Liver (tissue), 9 donors: ENCODE data around the gene PLA2G4B. TPM values are rescaled to one million over a fixed set of nuclear protein-coding genes. Genes with fewer than 3 reads are reported as not detected.

Experiments
- DNase-seq: peaks from one replicate; pipeline ENCODE4 v3.0.0-alpha.2; 2017; ENCODE audit warnings: low spot score
- H3K27ac ChIP-seq, 2 donors: one replicate each; pipeline ENCODE4 v1.7.0; 2013; ENCODE audit warnings: inconsistent platforms in 2 of 2, low read length in 2 of 2, control low read depth in 1 of 2, low read depth in 1 of 2, mild to moderate bottlenecking in 1 of 2
- H3K27me3 ChIP-seq, 4 donors: one replicate each; pipeline versions ENCODE4 v1.6.1 to v1.7.0; 2013; ENCODE audit warnings: low read length in 3 of 4, inconsistent platforms in 1 of 4, mild to moderate bottlenecking in 1 of 4, moderate library complexity in 1 of 4; ENCODE audit not compliant: control insufficient read depth in 4 of 4, insufficient read depth in 4 of 4
- H3K36me3 ChIP-seq, 4 donors: one replicate each; pipeline versions ENCODE4 v1.6.1 to v1.7.0; 2013; ENCODE audit warnings: low read length in 3 of 4, mild to moderate bottlenecking in 3 of 4, low read depth in 1 of 4, moderate library complexity in 1 of 4; ENCODE audit not compliant: control insufficient read depth in 4 of 4, insufficient read depth in 3 of 4
- H3K4me1 ChIP-seq, 4 donors: one replicate each; pipeline versions ENCODE4 v1.6.1 to v1.7.0; 2013; ENCODE audit warnings: low read length in 3 of 4, mild to moderate bottlenecking in 3 of 4, moderate library complexity in 1 of 4; ENCODE audit not compliant: control insufficient read depth in 4 of 4, insufficient read depth in 4 of 4
- H3K4me3 ChIP-seq, 3 donors: one replicate each; pipeline versions ENCODE4 v1.6.1 to v1.7.0; 2013; ENCODE audit warnings: low read length in 3 of 3, control low read depth in 1 of 3, low read depth in 1 of 3, mild to moderate bottlenecking in 1 of 3
- H3K9ac ChIP-seq, 2 donors: one replicate each; pipeline ENCODE4 v1.7.0; 2013; ENCODE audit warnings: low read length in 2 of 2, mild to moderate bottlenecking in 2 of 2, moderate library complexity in 2 of 2, control low read depth in 1 of 2, low read depth in 1 of 2
- H3K9me3 ChIP-seq, 4 donors: one replicate each; pipeline versions ENCODE4 v1.6.1 to v1.7.0; 2013; ENCODE audit warnings: low read length in 3 of 4; ENCODE audit not compliant: control insufficient read depth in 4 of 4
- ATF3 ChIP-seq: IDR thresholded peaks from 2 replicates; pipeline ENCODE4 v1.6.1; 2016; ENCODE audit warnings: antibody characterized with exemption
- CTCF ChIP-seq: fragments of 150-350 bp; IDR thresholded peaks from 2 replicates; pipeline ENCODE4 v1.5.1; 2017; ENCODE audit warnings: improper control_type of control experiment, low read depth, low read length; ENCODE audit not compliant: missing input control
- EGR1 ChIP-seq, 2 donors: IDR thresholded peaks; 2 replicates each; pipeline ENCODE4 v1.6.1; 2016 to 2018; ENCODE audit warnings: antibody characterized with exemption in 2 of 2, low read depth in 2 of 2
- FOXA1 ChIP-seq: IDR thresholded peaks from 2 replicates; pipeline ENCODE4 v1.6.1; 2016; ENCODE audit warnings: antibody characterized with exemption
- FOXA2 ChIP-seq: IDR thresholded peaks from 2 replicates; pipeline ENCODE4 v1.6.1; 2016; ENCODE audit warnings: antibody characterized with exemption
- GABPA ChIP-seq, 2 donors: IDR thresholded peaks in 1 of 2; conservative IDR thresholded peaks in 1 of 2; 2 replicates each; pipeline ENCODE4 v1.6.1; 2016; ENCODE audit warnings: antibody characterized with exemption in 2 of 2, mild to moderate bottlenecking in 1 of 2, moderate library complexity in 1 of 2
- HNF4A ChIP-seq, 2 donors: conservative IDR thresholded peaks; 2 replicates each; pipeline ENCODE4 v1.6.1; 2016; ENCODE audit warnings: antibody characterized with exemption in 2 of 2, mild to moderate bottlenecking in 2 of 2
- HNF4G ChIP-seq: IDR thresholded peaks from 2 replicates; pipeline ENCODE4 v1.6.1; 2016; ENCODE audit warnings: antibody characterized with exemption
- JUND ChIP-seq, 2 donors: IDR thresholded peaks; 2 replicates each; pipeline ENCODE4 v1.6.1; 2016; ENCODE audit warnings: antibody characterized with exemption in 2 of 2
- MAX ChIP-seq: IDR thresholded peaks from 2 replicates; pipeline ENCODE4 v1.6.1; 2016; ENCODE audit warnings: antibody characterized with exemption
- NR2F2 ChIP-seq: IDR thresholded peaks from 2 replicates; pipeline ENCODE4 v1.6.1; 2016; ENCODE audit warnings: antibody characterized with exemption
- REST ChIP-seq: IDR thresholded peaks from 2 replicates; pipeline ENCODE4 v1.6.1; 2016; ENCODE audit warnings: antibody characterized with exemption, mild to moderate bottlenecking
- RXRA ChIP-seq, 2 donors: IDR thresholded peaks; 2 replicates each; pipeline ENCODE4 v1.6.1; 2017 to 2018; ENCODE audit warnings: antibody characterized with exemption in 2 of 2, mild to moderate bottlenecking in 1 of 2
- SP1 ChIP-seq: IDR thresholded peaks from 2 replicates; pipeline ENCODE4 v1.6.1; 2018; ENCODE audit warnings: antibody characterized with exemption, mild to moderate bottlenecking
- TAF1 ChIP-seq: conservative IDR thresholded peaks from 2 replicates; pipeline ENCODE4 v1.6.1; 2016; ENCODE audit warnings: antibody characterized with exemption, mild to moderate bottlenecking
- YY1 ChIP-seq: IDR thresholded peaks from 2 replicates; pipeline ENCODE4 v1.6.1; 2016; ENCODE audit warnings: antibody characterized with exemption, mild to moderate bottlenecking
- ZBTB33 ChIP-seq: IDR thresholded peaks from 2 replicates; pipeline ENCODE4 v1.6.1; 2016; ENCODE audit warnings: antibody characterized with exemption
- WGBS: extraction: QIAGEN DNeasy Blood & Tissue Kit; methylation state at CpG from one replicate; pipeline ENCODE4 v1.1.7; 2013; 5-methylcytosine and 5-hydroxymethylcytosine counted together
- polyA plus RNA-seq, 2 donors: library from polyadenylated mRNA; stranded (reverse) in 1 of 2; unstranded in 1 of 2; fragments of 200-250 nt in 1 of 2; fragments of >200 nt in 1 of 2; fragmentation: Nextera tagmentation in 1 of 2; extraction: Ambion mirVana in 1 of 2; gene quantifications; one replicate each; pipeline versions ENCODE4 v1.2.1 to v1.2.3, GENCODE V29; 2013 to 2015
- total RNA-seq, 2 donors: library from RNA; depleted of rRNA; stranded (reverse); fragments of >200 nt; gene quantifications; one replicate each; pipeline ENCODE4 v1.2.3, GENCODE V29; 2014
- donor health status: healthy.
- donor health status: healthy.
- donor health status: healthy.
- donor health status: healthy.
- donor health status: healthy.

The PLA2G4B gene
- total and polyA plus RNA-seq, 4 donors = 0.33 to 3.6 (median 2.3) TPM

- TF ChIP-seq GABPA (IDR thresholded peaks at IDR 0.05 in 1 of 2, conservative IDR thresholded peaks at IDR 0.05 in 1 of 2) (no peak), HNF4G (no peak), CTCF (no peak), HNF4A (conservative IDR thresholded peaks at IDR 0.05) (no peak), TAF1 (no peak), REST (no peak), FOXA1 (no peak), YY1 (no peak), ATF3 (no peak), MAX (no peak), SP1 (no peak), JUND (IDR thresholded peaks at IDR 0.05) (no peak), ZBTB33 (no peak)
- H3K9me3 ChIP-seq = no peaks in the 10 kb centered on the region
- no peak overlapping the region for H3K27ac ChIP-seq
- H3K4me3 ChIP-seq = no peak overlapping the region
- H3K27me3 ChIP-seq = no peaks in the 10 kb centered on the region
- H3K4me1 ChIP-seq = peaks cover 0 to 5% (median 5%) of the 10 kb centered on the region in 4 donors
- 96% methylated on average over 11 of the region's 11 CpGs for WGBS
- no peak overlapping the region for H3K9ac ChIP-seq
- peaks cover 0 to 30% (median 8%) of the 10 kb centered on the region in 4 donors for H3K36me3 ChIP-seq
- DNase-seq = no peak
Observed at GRCh38 chr15:41823502-41823901, 15.1 kb upstream of the PLA2G4B start.

- Histone ChIP-seq H3K36me3 (peaks cover 0 to 23% (median 5%) of the 10 kb centered on the region in 4 donors), H3K4me1 (peaks cover 0 to 11% (median 11%) of the 10 kb centered on the region in 4 donors), H3K27ac (no peak overlapping the region), H3K4me3 (no peak overlapping the region), H3K9me3 (no peaks in the 10 kb centered on the region), H3K27me3 (no peaks in the 10 kb centered on the region), H3K9ac (no peak overlapping the region)
- no peak for DNase-seq
- WGBS = 97% methylated on average over 19 of the region's 19 CpGs
- no peak for TF ChIP-seq RXRA (IDR thresholded peaks at IDR 0.05)
- TF ChIP-seq SP1 = no peak
- TF ChIP-seq JUND (IDR thresholded peaks at IDR 0.05) = no peak
- no peak for TF ChIP-seq ZBTB33
- TF ChIP-seq FOXA2 = no peak
- no peak for TF ChIP-seq REST
- no peak for TF ChIP-seq EGR1 (IDR thresholded peaks at IDR 0.05; ENCODE audit: low read depth in 2 of 2)
- no peak for TF ChIP-seq YY1
- no peak for TF ChIP-seq NR2F2
Observed at GRCh38 chr15:41824062-41824745, 14.4 kb upstream of the PLA2G4B start.
